Stomach (tissue), 9 donors: Measurements from ENCODE around the gene EEFSEC. TPM values are rescaled to one million over a fixed set of nuclear protein-coding genes. Genes with fewer than 3 reads are reported as not detected.

Source experiments
- DNase-seq, 2 donors: peaks; one replicate each; pipeline versions ENCODE4 v3.0.0 to v3.0.0-alpha.2; 2013 to 2019
- H3K27ac ChIP-seq, 5 donors: fragments of 200-600 bp in 4 of 5; sonication (generic) in 4 of 5; one replicate each; pipeline ENCODE4 v1.5.1; 2013 to 2019; ENCODE audit warnings: mild to moderate bottlenecking in 1 of 5, moderate library complexity in 1 of 5
- H3K27me3 ChIP-seq, 3 donors: fragments of 200-600 bp; sonication (generic); one replicate each; pipeline ENCODE4 v1.5.1; 2017 to 2019; ENCODE audit warnings: mixed run types in 1 of 3
- H3K36me3 ChIP-seq, 4 donors: fragments of 200-600 bp; sonication (generic); 1 replicate in 3 of 4; 2 replicates in 1 of 4; pipeline ENCODE4 v1.5.1; 2016 to 2019
- H3K4me1 ChIP-seq, 4 donors: fragments of 200-600 bp; sonication (generic); one replicate each; pipeline ENCODE4 v1.5.1; 2016 to 2019
- H3K4me3 ChIP-seq, 4 donors: fragments of 200-600 bp; sonication (generic) in 3 of 4; one replicate each; pipeline ENCODE4 v1.5.1; 2016 to 2019; ENCODE audit warnings: mild to moderate bottlenecking in 1 of 4
- H3K9me3 ChIP-seq, 4 donors: fragments of 200-600 bp; sonication (generic); one replicate each; pipeline ENCODE4 v1.5.1; 2016 to 2019
- EP300 ChIP-seq: sonication (generic); formaldehyde crosslinking; IDR thresholded peaks from one replicate; pipeline ENCODE4 v1.6.1; 2017; ENCODE audit warnings: antibody characterized with exemption
- POLR2A ChIP-seq, 4 donors: fragments of 450-650 bp; IDR thresholded peaks; one replicate each; pipeline ENCODE4 v1.6.1; 2016; ENCODE audit warnings: antibody characterized with exemption in 4 of 4, control low read depth in 2 of 4, mild to moderate bottlenecking in 1 of 4, moderate library complexity in 1 of 4
- POLR2AphosphoS5 ChIP-seq, 3 donors: sonication (generic); formaldehyde crosslinking; IDR thresholded peaks; one replicate each; pipeline ENCODE4 v1.6.1; 2016; ENCODE audit warnings: antibody characterized with exemption in 3 of 3
- WGBS, 5 donors: extraction: QIAGEN DNeasy Blood & Tissue Kit in 3 of 5; methylation state at CpG; one replicate each; pipeline versions ENCODE4 v1.1.5 to v1.1.7; 2013 to 2018; 5-methylcytosine and 5-hydroxymethylcytosine counted together
- intact Hi-C: fragments of 100-400 bp; cut with DNase I; formaldehyde crosslinking; loops from one replicate; pipeline ENCODE4 v1.15.1; 2023; ENCODE audit warnings: low total_unique reads
- polyA plus RNA-seq, 3 donors: library from polyadenylated mRNA; stranded (reverse); fragments of 200-250 nt; gene quantifications; one replicate each; pipeline ENCODE4 v1.2.3, GENCODE V29; 2013
- total RNA-seq, 5 donors: library from RNA; depleted of rRNA; stranded (reverse); fragments of >200 nt; gene quantifications; one replicate each; pipeline versions ENCODE4 v1.1.0 to v1.2.3, GENCODE V29; 2014 to 2016
- TF ChIP-seq, protein P1 (sequence below), 7 experiments: fragments of 450-650 bp in 4 of 7; fragments of 200-600 bp in 3 of 7; sonication (generic) in 3 of 7; IDR thresholded peaks; one replicate each; pipeline ENCODE4 v1.5.1; 2016 to 2019; ENCODE audit warnings: antibody characterized with exemption in 7 of 7, control low read depth in 2 of 7, mild to moderate bottlenecking in 1 of 7
- donor health status: healthy with polysubstance abuse.
- donor health status: Bipolar disorder and iron deficiency.
- donor health status: healthy.

Gene EEFSEC
- total and polyA plus RNA-seq, 8 donors: 5.0 to 39.1 (median 13.2) TPM

DNA sequence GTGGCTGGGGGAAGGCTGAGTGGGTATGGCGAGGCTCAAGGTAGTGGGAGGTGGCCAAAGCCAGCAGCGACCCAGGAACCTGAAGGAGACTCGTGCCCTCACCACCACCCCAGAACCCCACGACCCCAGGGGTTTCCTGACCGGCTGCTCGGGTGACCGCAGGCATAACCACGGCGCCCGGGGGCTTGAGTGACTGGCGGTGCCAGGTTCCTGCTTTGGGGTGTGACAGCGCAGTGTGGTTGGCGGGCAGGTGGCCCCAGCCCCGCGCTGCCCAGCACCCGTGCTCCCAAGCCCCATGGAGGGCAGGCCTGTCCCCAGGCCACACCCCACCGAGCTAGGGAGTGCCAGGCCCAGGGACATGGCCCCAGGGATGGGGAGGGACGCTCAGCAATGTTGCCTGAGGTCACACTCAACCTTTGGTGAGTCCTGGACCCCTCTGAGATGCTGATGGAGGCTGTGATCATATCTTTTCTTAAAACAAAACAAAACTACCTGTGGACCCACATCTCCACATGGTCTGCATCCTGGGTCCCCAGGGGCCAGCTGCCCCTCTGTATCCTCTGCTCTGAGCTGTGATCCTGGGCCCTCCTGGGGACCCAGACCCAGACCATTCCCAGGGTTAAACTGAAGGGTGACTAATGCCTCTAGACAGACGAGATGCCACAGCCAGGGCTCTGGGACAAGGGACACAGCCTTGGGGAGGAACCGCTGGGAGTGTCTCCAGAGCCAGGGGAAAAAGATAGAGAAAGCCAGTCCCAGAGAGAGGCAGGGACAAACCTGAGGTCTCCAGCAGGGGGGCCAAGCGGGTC lies 300.4 kb downstream of the EEFSEC start:
- WGBS, 5 donors: 64 to 76% (median 72%) methylated on average over 11 to 21 of the region's 21 CpGs
- H3K4me1 ChIP-seq: no peaks in the 10 kb centered on the region
- H3K4me3 ChIP-seq: no peak overlapping the region
- no peaks in the 10 kb centered on the region for H3K9me3 ChIP-seq
- DNase-seq: no peak
- TF ChIP-seq POLR2A (IDR thresholded peaks at IDR 0.05) (no peak), POLR2AphosphoS5 (IDR thresholded peaks at IDR 0.05) (no peak), EP300 (no peak)
- TF ChIP-seq, protein P1, sequence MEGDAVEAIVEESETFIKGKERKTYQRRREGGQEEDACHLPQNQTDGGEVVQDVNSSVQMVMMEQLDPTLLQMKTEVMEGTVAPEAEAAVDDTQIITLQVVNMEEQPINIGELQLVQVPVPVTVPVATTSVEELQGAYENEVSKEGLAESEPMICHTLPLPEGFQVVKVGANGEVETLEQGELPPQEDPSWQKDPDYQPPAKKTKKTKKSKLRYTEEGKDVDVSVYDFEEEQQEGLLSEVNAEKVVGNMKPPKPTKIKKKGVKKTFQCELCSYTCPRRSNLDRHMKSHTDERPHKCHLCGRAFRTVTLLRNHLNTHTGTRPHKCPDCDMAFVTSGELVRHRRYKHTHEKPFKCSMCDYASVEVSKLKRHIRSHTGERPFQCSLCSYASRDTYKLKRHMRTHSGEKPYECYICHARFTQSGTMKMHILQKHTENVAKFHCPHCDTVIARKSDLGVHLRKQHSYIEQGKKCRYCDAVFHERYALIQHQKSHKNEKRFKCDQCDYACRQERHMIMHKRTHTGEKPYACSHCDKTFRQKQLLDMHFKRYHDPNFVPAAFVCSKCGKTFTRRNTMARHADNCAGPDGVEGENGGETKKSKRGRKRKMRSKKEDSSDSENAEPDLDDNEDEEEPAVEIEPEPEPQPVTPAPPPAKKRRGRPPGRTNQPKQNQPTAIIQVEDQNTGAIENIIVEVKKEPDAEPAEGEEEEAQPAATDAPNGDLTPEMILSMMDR (IDR thresholded peaks at IDR 0.05): no peak
- no peaks in the 10 kb centered on the region for H3K36me3 ChIP-seq
- no peak overlapping the region for H3K27ac ChIP-seq
- H3K27me3 ChIP-seq: peaks cover 0 to 61% (median 30%) of the 10 kb centered on the region in 3 donors
- intact Hi-C loops: no loop called here

DNA sequence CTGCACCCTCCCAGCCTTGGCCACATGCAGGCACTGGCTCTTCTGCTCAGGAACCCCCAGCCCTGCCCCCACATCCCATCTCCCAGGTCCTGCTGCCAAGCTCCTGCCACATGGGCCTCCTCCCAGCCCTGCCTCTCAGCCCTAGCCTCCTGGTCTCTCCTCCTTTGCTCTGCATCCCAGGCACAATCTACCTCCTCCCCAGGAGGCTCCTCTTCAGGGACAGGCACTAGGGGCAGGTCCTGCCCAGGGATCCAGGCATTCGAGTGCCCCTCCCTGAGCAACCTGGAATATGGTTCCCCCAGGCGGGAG lies 301.0 kb downstream of the EEFSEC start:
- no peaks in the 10 kb centered on the region for H3K4me1 ChIP-seq
- no peak overlapping the region for H3K27ac ChIP-seq
- 90 to 100% (median 94%) methylated on average over 2 of the region's 2 CpGs for WGBS, 5 donors
- DNase-seq: no peak
- no peak overlapping the region for H3K4me3 ChIP-seq
- intact Hi-C loops: no loop called here
- TF ChIP-seq POLR2AphosphoS5 (IDR thresholded peaks at IDR 0.05): no peak
- TF ChIP-seq EP300: no peak
- TF ChIP-seq POLR2A (IDR thresholded peaks at IDR 0.05): no peak
- TF ChIP-seq, protein P1 (IDR thresholded peaks at IDR 0.05): no peak
- H3K36me3 ChIP-seq: no peaks in the 10 kb centered on the region
- peaks cover 0 to 61% (median 30%) of the 10 kb centered on the region in 3 donors for H3K27me3 ChIP-seq
- H3K9me3 ChIP-seq: no peaks in the 10 kb centered on the region

DNA sequence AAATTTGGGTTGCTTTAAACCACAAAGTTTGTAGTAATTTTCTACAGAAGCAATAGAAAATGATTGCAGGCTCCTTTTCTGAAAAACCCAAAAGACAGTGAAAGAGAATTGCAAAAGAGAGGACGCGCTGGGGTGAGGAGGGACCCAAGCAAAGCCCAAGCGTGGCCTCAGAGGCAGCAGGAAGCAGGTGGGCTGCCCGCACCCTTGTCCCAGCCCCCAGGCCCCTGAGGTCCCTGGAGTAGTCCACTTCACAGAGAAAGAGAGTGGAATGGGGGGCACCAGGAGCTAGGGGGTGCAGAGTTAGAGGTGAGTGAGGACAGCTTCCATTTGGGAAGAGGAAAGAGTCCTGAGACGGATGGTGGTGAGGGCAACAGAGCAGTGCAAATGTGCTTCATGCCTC lies 301.8 kb downstream of the EEFSEC start:
- DNase-seq: no peak
- WGBS, 5 donors: 79 to 85% (median 81%) methylated on average over 5 of the region's 5 CpGs
- TF ChIP-seq POLR2AphosphoS5 (IDR thresholded peaks at IDR 0.05) (no peak), POLR2A (IDR thresholded peaks at IDR 0.05) (no peak), EP300 (no peak)
- TF ChIP-seq, protein P1 (IDR thresholded peaks at IDR 0.05): no peak
- no peak overlapping the region for H3K4me3 ChIP-seq
- H3K9me3 ChIP-seq: no peaks in the 10 kb centered on the region
- H3K27ac ChIP-seq: no peak overlapping the region
- peaks cover 0 to 61% (median 30%) of the 10 kb centered on the region in 3 donors for H3K27me3 ChIP-seq
- H3K36me3 ChIP-seq: no peaks in the 10 kb centered on the region
- H3K4me1 ChIP-seq: no peaks in the 10 kb centered on the region
- intact Hi-C loops: no loop called here

DNA sequence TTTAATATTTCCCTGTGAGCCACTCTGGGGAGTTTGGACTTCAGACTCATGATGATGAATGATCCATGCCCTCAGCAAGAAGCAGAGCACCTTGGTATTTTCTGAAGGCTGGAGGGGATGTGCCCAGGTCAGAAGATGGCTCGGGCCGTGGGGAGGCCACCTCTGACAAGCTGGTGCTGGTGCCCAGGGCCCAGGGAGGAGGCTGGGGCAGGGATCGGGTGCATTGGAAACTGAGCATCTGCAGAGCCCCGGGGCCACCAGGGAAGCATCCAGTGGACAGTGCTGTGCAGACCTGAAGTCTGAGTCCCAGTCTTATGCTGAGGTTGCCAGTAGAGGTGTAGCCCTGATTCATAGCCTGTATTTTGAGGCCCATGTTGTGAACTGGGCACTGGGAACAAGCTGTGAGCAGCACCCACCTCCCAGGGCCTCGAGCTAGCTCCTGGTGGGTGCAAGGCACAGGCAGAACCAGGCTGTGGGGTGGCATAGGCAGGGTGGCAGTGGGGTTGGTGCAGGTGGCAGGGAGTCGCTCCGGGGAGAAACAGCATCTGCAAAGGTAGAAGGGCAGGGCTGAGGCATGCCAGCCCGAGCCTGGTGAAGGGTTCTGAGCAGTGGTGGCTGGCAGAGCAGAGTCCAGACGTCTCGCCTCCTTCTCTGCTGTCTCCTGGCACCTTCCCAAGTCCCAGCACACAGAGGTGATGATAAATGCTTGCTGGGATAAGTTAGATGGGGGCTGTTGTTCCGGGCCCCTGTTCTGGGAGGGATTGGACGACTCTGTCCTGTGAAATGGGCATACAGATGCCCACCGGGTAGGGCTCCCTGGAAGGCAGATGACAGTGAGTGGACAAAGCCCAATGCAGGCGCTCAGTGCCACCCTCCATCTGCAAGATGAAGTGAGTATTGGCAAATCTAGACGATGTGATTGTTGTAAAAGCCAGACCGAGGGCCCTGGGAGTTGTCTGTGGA lies 302.8 kb downstream of the EEFSEC start:
- Histone ChIP-seq H3K27me3 (peaks cover 0 to 61% (median 30%) of the 10 kb centered on the region in 3 donors), H3K9me3 (no peaks in the 10 kb centered on the region), H3K4me1 (no peaks in the 10 kb centered on the region), H3K27ac (no peak overlapping the region), H3K4me3 (no peak overlapping the region), H3K36me3 (no peaks in the 10 kb centered on the region)
- intact Hi-C loops: no loop called here
- peak in 1 of 2 donors; percentile 35 for DNase-seq
- WGBS, 5 donors: 65 to 74% (median 67%) methylated on average over 14 to 16 of the region's 16 CpGs
- TF ChIP-seq, protein P1 (IDR thresholded peaks at IDR 0.05): no peak
- no peak for TF ChIP-seq POLR2A (IDR thresholded peaks at IDR 0.05)
- TF ChIP-seq POLR2AphosphoS5 (IDR thresholded peaks at IDR 0.05): no peak
- no peak for TF ChIP-seq EP300
